Choroid plexus epithelial cell (primary cell): ENCODE data around the gene AJAP1.

ENCODE experiments used
- DNase-seq: peaks from one replicate; pipeline ENCODE4 v3.0.0-alpha.2; 2010; ENCODE audit warnings: low read depth
- H3K4me3 ChIP-seq: 2 replicates; pipeline ENCODE4 v1.5.1; 2011; ENCODE audit warnings: low read depth, mild to moderate bottlenecking, control low read depth, low read length, moderate library complexity
- CTCF ChIP-seq: conservative IDR thresholded peaks from 2 replicates; pipeline ENCODE4 v1.5.1; 2011; ENCODE audit warnings: low read depth, mild to moderate bottlenecking, control low read depth, inconsistent platforms, low read length, moderate library complexity

Gene AJAP1

GRCh38 chr1:4624801-4625200 is 29.6 kb upstream of the AJAP1 start:
- no peak overlapping the region for H3K4me3 ChIP-seq
- no peak for DNase-seq
- no peak for TF ChIP-seq CTCF

GRCh38 chr1:4626061-4626460 is 28.3 kb upstream of the AJAP1 start:
- no peak overlapping the region for H3K4me3 ChIP-seq
- no peak for TF ChIP-seq CTCF
- no peak for DNase-seq

GRCh38 chr1:4626560-4627319 is 27.7 kb upstream of the AJAP1 start:
- no peak for DNase-seq
- TF ChIP-seq CTCF: no peak
- H3K4me3 ChIP-seq: no peak overlapping the region

GRCh38 chr1:4627353-4627752 is 27.1 kb upstream of the AJAP1 start:
- DNase-seq: no peak
- TF ChIP-seq CTCF: no peak
- H3K4me3 ChIP-seq: no peak overlapping the region

- DNase-seq: no peak
- H3K4me3 ChIP-seq: no peak overlapping the region
- no peak for TF ChIP-seq CTCF
Measured at GRCh38 chr1:4628992-4629391, 25.4 kb upstream of the AJAP1 start.

- no peak overlapping the region for H3K4me3 ChIP-seq
- TF ChIP-seq CTCF: no peak
- DNase-seq: no peak
Measured at GRCh38 chr1:4630561-4630960, 23.8 kb upstream of the AJAP1 start.

GRCh38 chr1:4631321-4631720 is 23.1 kb upstream of the AJAP1 start:
- H3K4me3 ChIP-seq: no peak overlapping the region
- no peak for TF ChIP-seq CTCF
- DNase-seq: no peak
